Uterus (tissue), 4 donors: Measurements from ENCODE around the gene KCNMA1. TPM values are rescaled to one million over a fixed set of nuclear protein-coding genes. Genes with fewer than 3 reads are reported as not detected.

ENCODE experiments used
- DNase-seq, 2 donors: peaks; one replicate each; pipeline ENCODE4 v3.0.0-alpha.2; 2019 to 2020
- H3K27ac ChIP-seq, 2 donors: fragments of 200-600 bp; sonication (generic); 1 replicate in 1 of 2; 2 replicates in 1 of 2; pipeline ENCODE4 v1.5.1; 2016 to 2018
- H3K27me3 ChIP-seq, 2 donors: fragments of 200-600 bp; sonication (generic); one replicate each; pipeline ENCODE4 v1.5.1; 2018 to 2019; ENCODE audit warnings: control low read depth in 1 of 2
- H3K36me3 ChIP-seq, 2 donors: fragments of 200-600 bp; sonication (generic); one replicate each; pipeline ENCODE4 v1.5.1; 2019; ENCODE audit warnings: control low read depth in 1 of 2
- H3K4me1 ChIP-seq, 2 donors: fragments of 200-600 bp; sonication (generic); one replicate each; pipeline ENCODE4 v1.5.1; 2018 to 2019; ENCODE audit warnings: control low read depth in 1 of 2
- H3K4me3 ChIP-seq, 2 donors: fragments of 200-600 bp; sonication (generic); 1 replicate in 1 of 2; 2 replicates in 1 of 2; pipeline ENCODE4 v1.5.1; 2018 to 2019; ENCODE audit warnings: mild to moderate bottlenecking in 1 of 2
- H3K9me3 ChIP-seq, 2 donors: fragments of 200-600 bp; sonication (generic); one replicate each; pipeline ENCODE4 v1.5.1; 2019; ENCODE audit warnings: control low read depth in 1 of 2
- POLR2A ChIP-seq, 2 donors: fragments of 450-650 bp; IDR thresholded peaks; one replicate each; pipeline ENCODE4 v1.6.1; 2016; ENCODE audit warnings: antibody characterized with exemption in 2 of 2, mild to moderate bottlenecking in 1 of 2, moderate library complexity in 1 of 2
- intact Hi-C: fragments of 100-400 bp; cut with DNase I; formaldehyde crosslinking; loops from one replicate; pipeline ENCODE4 v1.15.1; 2023; ENCODE audit warnings: low total_unique reads
- total RNA-seq, 4 donors: library from RNA; depleted of rRNA in 3 of 4; stranded (reverse); fragments of >200 nt in 3 of 4; gene quantifications; one replicate each; pipeline versions ENCODE4 v1.1.0 to v1.2.4, GENCODE V29; 2014 to 2023
- TF ChIP-seq, protein P1 (sequence below), 4 experiments: fragments of 200-600 bp in 2 of 4; fragments of 450-650 bp in 2 of 4; sonication (generic) in 2 of 4; IDR thresholded peaks; one replicate each; pipeline ENCODE4 v1.5.1; 2016 to 2019; ENCODE audit warnings: antibody characterized with exemption in 4 of 4, mild to moderate bottlenecking in 2 of 4, moderate library complexity in 1 of 4
- donor health status: DM: yes; HTN: yes; CAD: no.

Gene KCNMA1
- total RNA-seq, 4 donors from 2014 or later, result 86.2 to 236 (median 164) TPM

DNA sequence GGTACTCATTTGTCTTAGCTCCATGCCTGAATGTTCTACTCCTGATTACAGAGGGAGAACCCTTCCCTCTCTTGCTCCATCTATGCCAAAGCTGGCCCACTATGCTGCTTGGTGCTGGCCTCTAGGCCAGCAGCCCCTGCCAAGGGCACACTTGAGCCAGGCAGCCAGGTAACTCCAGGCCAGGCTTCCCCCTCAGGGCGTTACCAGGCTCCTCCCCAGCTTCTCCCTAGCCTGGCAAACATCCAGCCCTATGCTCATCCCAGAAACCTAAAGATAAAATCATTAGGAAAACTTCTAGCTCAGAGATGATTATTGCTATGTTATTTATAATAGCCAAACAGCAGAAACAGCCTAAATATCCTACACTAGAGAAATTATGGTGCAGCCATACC is 103.7 kb downstream of the KCNMA1 start:
- TF ChIP-seq, protein P1, sequence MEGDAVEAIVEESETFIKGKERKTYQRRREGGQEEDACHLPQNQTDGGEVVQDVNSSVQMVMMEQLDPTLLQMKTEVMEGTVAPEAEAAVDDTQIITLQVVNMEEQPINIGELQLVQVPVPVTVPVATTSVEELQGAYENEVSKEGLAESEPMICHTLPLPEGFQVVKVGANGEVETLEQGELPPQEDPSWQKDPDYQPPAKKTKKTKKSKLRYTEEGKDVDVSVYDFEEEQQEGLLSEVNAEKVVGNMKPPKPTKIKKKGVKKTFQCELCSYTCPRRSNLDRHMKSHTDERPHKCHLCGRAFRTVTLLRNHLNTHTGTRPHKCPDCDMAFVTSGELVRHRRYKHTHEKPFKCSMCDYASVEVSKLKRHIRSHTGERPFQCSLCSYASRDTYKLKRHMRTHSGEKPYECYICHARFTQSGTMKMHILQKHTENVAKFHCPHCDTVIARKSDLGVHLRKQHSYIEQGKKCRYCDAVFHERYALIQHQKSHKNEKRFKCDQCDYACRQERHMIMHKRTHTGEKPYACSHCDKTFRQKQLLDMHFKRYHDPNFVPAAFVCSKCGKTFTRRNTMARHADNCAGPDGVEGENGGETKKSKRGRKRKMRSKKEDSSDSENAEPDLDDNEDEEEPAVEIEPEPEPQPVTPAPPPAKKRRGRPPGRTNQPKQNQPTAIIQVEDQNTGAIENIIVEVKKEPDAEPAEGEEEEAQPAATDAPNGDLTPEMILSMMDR (IDR thresholded peaks at IDR 0.05), result no peak
- TF ChIP-seq POLR2A (IDR thresholded peaks at IDR 0.05), result no peak
- Histone ChIP-seq H3K36me3 (no peaks in the 10 kb centered on the region), H3K4me3 (no peak overlapping the region), H3K27me3 (no peaks in the 10 kb centered on the region), H3K27ac (peak overlapping the region in 1 of 2 donors; percentile 53), H3K4me1 (peaks cover 3% of the 10 kb centered on the region in 2 donors), H3K9me3 (no peaks in the 10 kb centered on the region)
- no peak for DNase-seq
- intact Hi-C loops, result no loop called here

DNA sequence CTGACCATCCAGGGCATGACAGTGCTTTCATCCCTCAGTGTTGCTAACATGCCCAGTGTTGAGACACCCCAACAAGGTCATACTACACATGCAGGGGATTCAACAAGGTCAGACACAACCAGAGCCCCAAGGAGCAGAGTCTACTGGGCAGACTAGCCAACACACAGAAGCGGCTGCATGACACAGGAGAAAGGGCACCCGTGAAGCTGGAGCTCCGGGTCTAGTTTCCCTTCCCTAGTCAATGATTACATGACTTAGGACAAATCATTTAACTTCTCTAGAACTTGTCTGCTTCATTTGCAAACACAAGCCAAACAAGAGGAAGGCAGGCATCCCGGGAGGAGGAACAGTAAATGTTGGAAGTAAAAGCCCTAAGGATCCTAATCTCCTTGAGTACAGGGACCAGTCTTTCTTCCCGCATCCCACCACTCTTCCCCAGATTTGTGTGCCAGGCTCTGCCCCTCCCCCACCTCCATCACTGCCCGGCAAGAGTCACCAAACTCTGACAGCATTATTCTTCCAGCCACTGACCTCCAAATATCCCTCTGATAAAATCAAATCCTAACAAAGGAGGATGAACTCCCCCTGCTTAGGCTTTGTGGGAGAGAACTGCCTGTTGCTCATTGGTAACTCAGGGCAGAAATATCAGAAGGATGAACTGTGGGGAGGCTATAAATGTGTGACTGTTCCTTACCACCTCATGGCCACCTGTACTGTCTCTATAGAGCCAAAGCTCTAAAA is 104.3 kb downstream of the KCNMA1 start:
- intact Hi-C loops, result no loop called here
- peak overlapping the region; percentile 11 to 53 for H3K27ac ChIP-seq
- H3K4me3 ChIP-seq, result no peak overlapping the region
- H3K27me3 ChIP-seq, result no peaks in the 10 kb centered on the region
- H3K36me3 ChIP-seq, result no peaks in the 10 kb centered on the region
- DNase-seq, result no peak
- no peak for TF ChIP-seq POLR2A (IDR thresholded peaks at IDR 0.05)
- TF ChIP-seq, protein P1 (IDR thresholded peaks at IDR 0.05), result no peak
- peaks cover 3% of the 10 kb centered on the region in 2 donors for H3K4me1 ChIP-seq
- no peaks in the 10 kb centered on the region for H3K9me3 ChIP-seq

DNA sequence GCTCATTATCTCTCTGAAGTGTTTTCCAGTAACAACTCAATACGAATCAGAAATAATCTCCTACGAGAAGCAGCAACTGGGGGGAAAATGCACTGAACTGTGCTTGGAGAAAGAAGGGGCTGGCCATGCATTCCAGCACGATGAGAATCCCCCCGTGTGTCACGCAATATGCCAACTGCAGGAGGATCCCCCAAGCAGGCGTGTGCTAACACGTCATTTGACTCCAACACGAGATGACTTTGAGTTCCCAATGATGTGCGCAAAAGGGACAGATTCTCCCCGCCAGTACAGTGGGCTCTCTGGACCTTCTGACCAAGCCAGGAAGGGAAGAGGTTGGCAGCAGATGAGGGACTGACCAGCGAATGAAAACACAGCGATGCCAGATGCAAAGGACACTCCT is 105.5 kb downstream of the KCNMA1 start:
- peak overlapping the region; percentile 2 to 5 for H3K27ac ChIP-seq
- H3K36me3 ChIP-seq, result no peaks in the 10 kb centered on the region
- intact Hi-C loops, result no loop called here
- no peak for DNase-seq
- TF ChIP-seq POLR2A (IDR thresholded peaks at IDR 0.05), result no peak
- TF ChIP-seq, protein P1 (IDR thresholded peaks at IDR 0.05), result no peak
- H3K27me3 ChIP-seq, result no peaks in the 10 kb centered on the region
- no peak overlapping the region for H3K4me3 ChIP-seq
- peaks cover 3% of the 10 kb centered on the region in 2 donors for H3K4me1 ChIP-seq
- no peaks in the 10 kb centered on the region for H3K9me3 ChIP-seq

DNA sequence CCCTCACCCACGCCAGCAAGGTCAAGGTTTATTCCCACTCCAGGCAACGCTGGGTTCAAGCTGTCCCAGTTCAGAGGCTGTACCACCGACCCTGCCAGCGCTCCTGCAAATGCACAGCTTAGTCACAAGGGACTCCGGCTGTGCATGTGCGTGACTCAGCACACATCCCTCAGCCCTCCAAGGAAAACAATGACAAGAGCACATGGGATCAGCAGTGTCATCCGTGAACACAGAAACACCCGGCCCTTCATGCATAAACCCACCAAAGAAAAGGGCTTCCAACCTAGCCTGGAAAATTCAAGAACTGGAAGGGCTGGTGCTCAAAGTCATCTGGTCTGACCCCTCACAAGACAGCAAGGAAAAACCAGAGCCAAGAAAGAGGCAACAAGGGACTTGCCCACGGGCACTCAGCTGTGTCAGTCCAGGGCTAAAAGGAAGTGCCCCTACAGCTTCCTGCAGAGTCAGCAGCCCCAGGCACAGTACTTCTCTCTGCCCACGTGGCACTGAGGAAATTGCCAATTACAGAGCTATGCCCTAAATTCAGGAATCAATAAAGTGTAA is 106.1 kb downstream of the KCNMA1 start:
- Histone ChIP-seq H3K36me3 (no peaks in the 10 kb centered on the region), H3K4me3 (no peak overlapping the region), H3K9me3 (no peaks in the 10 kb centered on the region), H3K4me1 (peaks cover 3% of the 10 kb centered on the region in 2 donors), H3K27ac (peak overlapping the region; percentile 6 to 40), H3K27me3 (no peaks in the 10 kb centered on the region)
- TF ChIP-seq, protein P1 (IDR thresholded peaks at IDR 0.05), result no peak
- TF ChIP-seq POLR2A (IDR thresholded peaks at IDR 0.05), result no peak
- no peak for DNase-seq
- intact Hi-C loops, result no loop called here

DNA sequence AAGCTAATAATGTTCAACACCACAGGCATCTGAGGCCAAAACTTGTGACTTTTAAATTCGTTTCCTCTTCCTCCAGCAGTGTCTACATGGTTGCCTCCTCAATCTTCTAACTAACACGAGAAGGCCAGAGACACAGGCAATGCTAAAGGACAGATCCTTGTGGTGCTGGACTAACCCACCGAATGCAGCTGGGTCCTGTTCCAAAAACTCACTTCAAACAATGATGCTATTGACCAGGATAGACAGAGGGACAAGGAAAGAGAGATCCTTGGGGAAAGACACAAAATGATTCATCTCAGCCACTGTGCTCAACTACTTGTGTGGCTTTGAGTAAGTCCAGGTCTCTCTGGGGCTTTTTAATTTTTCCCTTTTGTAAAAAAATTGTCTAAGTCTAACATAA is 107.6 kb downstream of the KCNMA1 start:
- Histone ChIP-seq H3K4me3 (no peak overlapping the region), H3K27me3 (no peaks in the 10 kb centered on the region), H3K36me3 (no peaks in the 10 kb centered on the region), H3K9me3 (no peaks in the 10 kb centered on the region), H3K4me1 (peaks cover 3 to 7% of the 10 kb centered on the region in 2 donors), H3K27ac (peak overlapping the region in 1 of 2 donors; percentile 23)
- DNase-seq, result no peak
- TF ChIP-seq POLR2A (IDR thresholded peaks at IDR 0.05), result no peak
- TF ChIP-seq, protein P1 (IDR thresholded peaks at IDR 0.05), result no peak
- intact Hi-C loops, result no loop called here
